IMR-90 (cell line): ENCODE data around the gene TMEM200A. TPM values are rescaled to one million over a fixed set of nuclear protein-coding genes. Genes with fewer than 3 reads are reported as not detected.

Source experiments
- ATAC-seq: fragments of 200-7000 bp; cut with Tn5 transposase; 2 replicates; pipeline ENCODE4 v1.9.1; 2020; ENCODE audit warnings: low read depth, mild to moderate bottlenecking, moderate library complexity
- BruUV-seq: library from RNA; stranded (reverse); fragments of 400-500 nt; replicated peaks from 2 replicates; lab custom pipeline; 2021; lab: Mats Ljungman, UMichigan
- CTCF ChIA-PET: fragments of 300-600 bp; formaldehyde crosslinking; extraction: SDS; loops from one replicate; lab custom pipeline; 2021; ENCODE audit warnings: antibody characterized with exemption; lab: Yijun Ruan, JAX
- POLR2A ChIA-PET: fragments of 300-600 bp; sonication (Branson Sonifier 250); formaldehyde crosslinking; loops from one replicate; lab custom pipeline; 2022; ENCODE audit warnings: antibody characterized with exemption; ENCODE audit not compliant: unreplicated experiment; lab: Charles Lee
- DNase-seq: peaks from one replicate; pipeline ENCODE4 v3.0.0; 2013
- H2AFZ ChIP-seq: replicated peaks from 2 replicates; pipeline ENCODE3; 2013; ENCODE audit warnings: low read length, mild to moderate bottlenecking; ENCODE audit not compliant: poor library complexity
- H2AK5ac ChIP-seq: 2 replicates; pipeline ENCODE4 v1.6.1; 2013; ENCODE audit warnings: low read depth, low read length, inconsistent platforms
- H2AK9ac ChIP-seq: replicated peaks from 2 replicates; pipeline ENCODE3; 2013; ENCODE audit warnings: mild to moderate bottlenecking, low read depth, low read length, moderate library complexity; ENCODE audit not compliant: poor library complexity
- H2BK120ac ChIP-seq: 2 replicates; pipeline ENCODE4 v1.6.1; 2013; ENCODE audit warnings: low read depth, low read length, inconsistent platforms
- H2BK15ac ChIP-seq: 3 replicates; pipeline ENCODE4 v1.6.1; 2013; ENCODE audit warnings: low read depth, low read length, inconsistent platforms
- H2BK20ac ChIP-seq: 2 replicates; pipeline ENCODE4 v1.6.1; 2013; ENCODE audit warnings: low read depth, mild to moderate bottlenecking, inconsistent platforms, low read length, moderate library complexity
- H2BK5ac ChIP-seq: 2 replicates; pipeline ENCODE4 v1.6.1; 2013; ENCODE audit warnings: mild to moderate bottlenecking, low read depth, low read length, inconsistent platforms; ENCODE audit not compliant: poor library complexity, severe bottlenecking
- H3K14ac ChIP-seq: replicated peaks from 2 replicates; pipeline ENCODE4 v1.6.1; 2013; ENCODE audit warnings: low read depth, low read length, inconsistent platforms
- H3K18ac ChIP-seq: 2 replicates; pipeline ENCODE4 v1.6.1; 2013; ENCODE audit warnings: low read depth, low read length, control low read depth
- H3K23ac ChIP-seq: 2 replicates; pipeline ENCODE4 v1.6.1; 2013; ENCODE audit warnings: low read depth, low read length, inconsistent platforms
- H3K27ac ChIP-seq: 2 replicates; pipeline ENCODE4 v1.5.1; 2013; ENCODE audit warnings: mild to moderate bottlenecking, control low read depth, low read length; ENCODE audit not compliant: insufficient read depth
- H3K27me3 ChIP-seq: 2 replicates; pipeline ENCODE4 v1.6.1; 2013; ENCODE audit warnings: low read length; ENCODE audit not compliant: control insufficient read depth, insufficient read depth
- H3K36me3 ChIP-seq: 2 replicates; pipeline ENCODE4 v1.6.1; 2013; ENCODE audit warnings: low read length, mixed read lengths; ENCODE audit not compliant: control insufficient read depth, insufficient read depth
- H3K4ac ChIP-seq: 2 replicates; pipeline ENCODE4 v1.6.1; 2013; ENCODE audit warnings: low read depth, low read length, inconsistent platforms
- H3K4me1 ChIP-seq: 2 replicates; pipeline ENCODE4 v1.6.1; 2013; ENCODE audit warnings: low read length, mixed read lengths; ENCODE audit not compliant: control insufficient read depth, insufficient read depth
- H3K4me2 ChIP-seq: 2 replicates; pipeline ENCODE4 v1.6.1; 2013; ENCODE audit warnings: low read depth, mild to moderate bottlenecking, control low read depth, low read length, moderate library complexity
- H3K4me3 ChIP-seq: 2 replicates; pipeline ENCODE4 v1.5.1; 2013; ENCODE audit warnings: low read depth, mild to moderate bottlenecking, control low read depth, low read length, moderate library complexity; ENCODE audit not compliant: insufficient read depth
- H3K56ac ChIP-seq: 2 replicates; pipeline ENCODE4 v1.6.1; 2013; ENCODE audit warnings: low read length, inconsistent platforms; ENCODE audit not compliant: insufficient read depth; ENCODE audit errors: extremely low read depth
- H3K79me1 ChIP-seq, 2 experiments: 2 replicates each; pipeline ENCODE4 v1.6.1; 2013; ENCODE audit warnings: low read length in 2 of 2, inconsistent platforms in 1 of 2, low read depth in 1 of 2
- H3K9ac ChIP-seq: 2 replicates; pipeline ENCODE4 v1.6.1; 2013; ENCODE audit warnings: low read depth, low read length, control low read depth
- H3K9me1 ChIP-seq: 2 replicates; pipeline ENCODE4 v1.6.1; 2013; ENCODE audit warnings: low read length, inconsistent platforms; ENCODE audit not compliant: insufficient read depth
- H3K9me3 ChIP-seq: 2 replicates; pipeline ENCODE4 v1.6.1; 2013; ENCODE audit warnings: low read length; ENCODE audit not compliant: control insufficient read depth, insufficient read depth
- H4K20me1 ChIP-seq: 2 replicates; pipeline ENCODE4 v1.6.1; 2013; ENCODE audit warnings: low read length, inconsistent platforms; ENCODE audit not compliant: insufficient read depth
- H4K5ac ChIP-seq: 2 replicates; pipeline ENCODE4 v1.6.1; 2013; ENCODE audit warnings: mild to moderate bottlenecking, low read depth, low read length, control low read depth
- H4K8ac ChIP-seq, 2 experiments: 2 replicates each; pipeline ENCODE4 v1.6.1; 2013; ENCODE audit warnings: low read depth in 2 of 2, low read length in 2 of 2, control low read depth in 1 of 2, inconsistent platforms in 1 of 2
- H4K91ac ChIP-seq: 2 replicates; pipeline ENCODE4 v1.6.1; 2013; ENCODE audit warnings: low read depth, low read length, inconsistent platforms; ENCODE audit not compliant: insufficient read depth
- FOS ChIP-seq: fragments of 150-350 bp; IDR thresholded peaks from 2 replicates; pipeline ENCODE4 v1.6.1; 2016; ENCODE audit warnings: low read depth, low read length
- MXI1 ChIP-seq: IDR thresholded peaks from 2 replicates; pipeline ENCODE4 v1.6.1; 2012; ENCODE audit warnings: low read depth, mild to moderate bottlenecking, low read length, moderate library complexity, borderline replicate concordance
- NFE2L2 ChIP-seq: fragments of 150-350 bp; IDR thresholded peaks from 2 replicates; pipeline ENCODE4 v1.6.1; 2016; ENCODE audit warnings: low read depth, mild to moderate bottlenecking, low read length
- RAD21 ChIP-seq: IDR thresholded peaks from 2 replicates; pipeline ENCODE4 v1.6.1; 2012; ENCODE audit warnings: low read length, improper control_type of control experiment
- RCOR1 ChIP-seq: IDR thresholded peaks from 2 replicates; pipeline ENCODE4 v1.6.1; 2012; ENCODE audit warnings: mild to moderate bottlenecking, low read length, improper control_type of control experiment; ENCODE audit not compliant: insufficient replicate concordance
- SMC3 ChIP-seq: fragments of 150-350 bp; IDR thresholded peaks from 2 replicates; pipeline ENCODE4 v1.6.1; 2016; ENCODE audit warnings: low read depth, mild to moderate bottlenecking, antibody characterized with exemption, low read length, moderate library complexity
- WGBS, 2 experiments: methylation state at CpG; one replicate each; pipeline versions ENCODE4 v1.1.5 to v1.1.7; 2013; ENCODE audit warnings: missing lambda C conversion rate in 2 of 2; ENCODE audit not compliant: insufficient read length in 1 of 2; ENCODE audit errors: extremely low coverage in 2 of 2; 5-methylcytosine and 5-hydroxymethylcytosine counted together
- dilution Hi-C: fragments of 300-500 bp; cut with HindIII; formaldehyde crosslinking; loops from one replicate; pipeline ENCODE4 v1.14.3; 2018; ENCODE audit warnings: low sequenced_read_pairs; ENCODE audit not compliant: unreplicated experiment
- in situ Hi-C: fragments of 300-500 bp; cut with MboI; formaldehyde crosslinking; loops from 3 replicates; pipeline ENCODE4 v1.14.3; 2019; ENCODE audit warnings: low sequenced_read_pairs, inconsistent platforms, mixed read lengths
- intact Hi-C: fragments of 100-400 bp; cut with micrococcal nuclease; formaldehyde crosslinking; loops from 2 replicates; pipeline ENCODE4 v1.10.0; 2022
- polyA plus RNA-seq, 3 experiments: library from polyadenylated mRNA; depleted of rRNA; stranded (reverse); fragments of >200 nt; gene quantifications; 2 replicates each; pipeline ENCODE4 v1.2.3, GENCODE V29; 2012; ENCODE audit warnings: low replicate concordance in 1 of 3
- total RNA-seq: library from RNA; depleted of rRNA; stranded (reverse); fragments of >200 nt; gene quantifications from 2 replicates; pipeline ENCODE4 v1.2.3, GENCODE V29; 2012

TMEM200A gene
- total and polyA plus RNA-seq, 2 of the 4 experiments (the other 2 are of a cell fraction): 22.8 to 37.1 TPM

DNA sequence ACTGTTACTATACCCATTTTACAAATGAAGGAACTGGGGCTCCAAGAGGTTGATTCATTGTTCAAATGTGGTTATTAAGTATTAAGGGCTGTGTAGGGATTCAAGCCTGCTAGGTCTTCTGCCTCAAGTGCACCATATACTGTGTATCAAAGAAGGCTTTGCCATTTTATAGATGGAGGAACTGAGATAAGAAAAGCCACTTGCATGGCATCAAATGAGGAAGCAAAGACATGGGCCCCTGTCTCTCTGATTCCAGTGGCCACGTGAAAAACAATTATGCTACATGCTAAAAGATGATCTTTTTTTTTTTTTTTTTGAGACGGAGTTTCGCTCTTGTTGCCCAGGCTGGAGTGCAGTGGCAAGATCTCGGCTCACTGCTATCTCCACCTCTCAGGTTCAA is 67.0 kb downstream of the TMEM200A start:
- no peak overlapping the region for H3K23ac ChIP-seq
- no peak overlapping the region for H2AFZ ChIP-seq
- intact Hi-C loops: no loop called here
- ChIA-PET POLR2A (no interaction called here), CTCF (no interaction called here)
- no peak overlapping the region for H2BK20ac ChIP-seq
- H3K18ac ChIP-seq: no peak overlapping the region
- H2BK5ac ChIP-seq: no peak overlapping the region
- H3K27me3 ChIP-seq: no peaks in the 10 kb centered on the region
- no peaks in the 10 kb centered on the region; the same call in 1 of the 2 replicates for H3K9me1 ChIP-seq
- BruUV-seq: no TSS peak
- H2AK9ac ChIP-seq: no peak overlapping the region
- peaks cover 12 to 24% of the 10 kb centered on the region in 2 experiments for H3K79me1 ChIP-seq
- no peak overlapping the region for H3K56ac ChIP-seq
- H4K8ac ChIP-seq: no peak overlapping the region
- no peaks in the 10 kb centered on the region for H4K20me1 ChIP-seq
- no peak overlapping the region for H3K4ac ChIP-seq
- in situ Hi-C loops: no loop called here
- H2BK15ac ChIP-seq: no peak overlapping the region
- 40% methylated on average over 1 of the region's 4 CpGs; no CpG with 5 or more reads in 1 of the 2 experiments for WGBS, 2 experiments
- DNase-seq (no peak), ATAC-seq (no peak)
- no peak overlapping the region for H2AK5ac ChIP-seq
- H2BK120ac ChIP-seq: no peak overlapping the region
- H3K14ac ChIP-seq: no peak overlapping the region
- dilution Hi-C loops: no loop called here
- no peak overlapping the region for H4K5ac ChIP-seq
- H3K4me2 ChIP-seq: no peak overlapping the region
- no peaks in the 10 kb centered on the region for H3K9me3 ChIP-seq
- no peak overlapping the region for H4K91ac ChIP-seq
- peaks cover 1% of the 10 kb centered on the region; the same call in 1 of the 2 replicates for H3K4me1 ChIP-seq
- H3K4me3 ChIP-seq: no peak overlapping the region
- H3K36me3 ChIP-seq: no peaks in the 10 kb centered on the region
- no peak for TF ChIP-seq RCOR1
- no peak for TF ChIP-seq FOS
- no peak for TF ChIP-seq MXI1
- no peak for TF ChIP-seq SMC3
- TF ChIP-seq RAD21: no peak
- TF ChIP-seq NFE2L2: no peak
- H3K27ac ChIP-seq: no peak overlapping the region
- no peak overlapping the region for H3K9ac ChIP-seq
